NOMO-1 treated with DMSO at 0.1 percent for 48 hours (cell line): ENCODE measurements around the gene AVEN.

Experiments used
- DNase-seq: peaks from one replicate; lab custom pipeline; 2025; ENCODE audit not compliant: unreplicated experiment; lab: John Stamatoyannopoulos, UW

Gene AVEN

GRCh38 chr15:33987444-33987843, 51.6 kb downstream of the AVEN start:
- no peak for DNase-seq

GRCh38 chr15:33985751-33986150, 53.3 kb downstream of the AVEN start:
- no peak for DNase-seq

DNA sequence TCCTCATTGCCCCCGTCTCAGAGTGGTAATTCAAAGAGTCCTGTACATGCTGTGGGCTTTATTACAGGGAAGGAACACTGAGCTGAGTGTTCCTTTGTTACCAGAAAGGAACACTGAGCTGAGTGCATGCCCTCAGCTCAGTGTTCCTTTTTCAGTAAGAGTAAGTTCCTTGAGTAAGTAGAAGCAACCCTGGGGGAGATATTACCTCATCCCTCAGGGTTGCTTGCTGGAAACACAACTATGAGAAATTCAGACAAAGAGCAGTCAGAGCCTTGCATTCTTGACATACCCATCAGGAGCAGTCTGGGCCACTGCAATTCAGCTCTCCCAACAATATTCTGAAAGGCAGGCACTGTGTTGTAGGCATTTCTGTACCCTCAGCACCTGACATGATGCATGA, 53.7 kb downstream of the AVEN start:
- no peak for DNase-seq

GRCh38 chr15:33982516-33982915, 56.5 kb downstream of the AVEN start:
- no peak for DNase-seq

DNA sequence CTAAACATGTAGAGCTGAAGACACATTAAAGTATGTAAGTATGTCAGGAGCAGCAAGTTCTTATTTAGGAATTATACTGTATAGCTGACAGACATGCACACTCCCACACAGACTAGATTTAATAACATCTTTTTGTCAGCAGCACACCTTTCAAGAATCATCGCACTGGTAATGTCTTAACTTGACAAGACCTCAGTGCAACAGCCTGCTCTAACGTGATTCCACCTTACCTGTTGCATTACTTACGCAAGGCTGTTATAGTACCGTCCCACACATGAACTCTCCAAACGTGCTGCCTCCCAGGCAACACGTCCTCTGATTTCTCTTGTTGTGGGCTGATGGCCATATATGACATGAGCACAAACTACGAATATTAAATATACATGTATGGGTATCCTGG, 58.8 kb downstream of the AVEN start:
- DNase-seq, result no peak

DNA sequence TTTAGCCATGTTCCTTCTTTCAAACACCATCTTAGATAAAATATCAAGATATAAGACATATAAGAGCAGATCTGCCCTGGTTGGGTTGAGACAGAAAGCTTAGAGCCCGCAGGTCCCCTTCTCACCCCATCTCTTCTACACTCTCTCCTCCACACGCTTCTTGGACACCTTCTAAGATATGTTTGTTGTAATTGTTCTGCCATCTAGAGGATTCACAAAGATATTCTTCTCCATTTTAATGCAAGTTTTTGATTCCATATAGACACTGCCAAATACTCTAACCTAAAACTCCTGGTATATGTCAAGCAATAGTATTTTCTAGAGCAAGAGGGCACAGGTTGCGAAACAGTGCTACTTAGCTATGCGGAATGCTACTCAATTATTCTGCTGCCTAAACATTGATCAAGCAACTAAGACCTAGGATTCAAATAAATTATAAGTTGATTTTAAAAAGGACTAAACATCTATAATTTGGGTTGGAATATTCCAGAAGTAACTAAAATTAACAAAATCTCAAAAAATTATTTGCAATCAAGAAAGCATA, 63.9 kb downstream of the AVEN start:
- no peak for DNase-seq

DNA sequence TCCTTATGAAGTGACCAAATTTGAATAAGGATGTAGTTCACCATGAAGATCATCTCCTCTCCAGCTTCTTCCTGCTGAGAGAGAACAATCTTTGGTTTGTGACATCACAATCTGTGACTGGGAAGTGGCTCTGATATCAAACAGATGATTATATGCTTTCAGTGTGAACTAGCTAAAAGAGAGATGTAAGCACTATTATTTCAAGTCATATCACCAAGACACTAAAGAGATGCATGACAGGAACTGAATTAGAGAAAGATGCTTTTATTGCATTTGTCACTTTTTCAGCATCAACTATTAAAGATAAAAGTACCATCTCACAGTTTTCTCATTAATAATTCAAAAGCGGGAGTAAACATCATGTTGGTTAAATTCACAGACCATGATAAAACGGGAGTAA, 67.2 kb downstream of the AVEN start:
- no peak for DNase-seq

DNA sequence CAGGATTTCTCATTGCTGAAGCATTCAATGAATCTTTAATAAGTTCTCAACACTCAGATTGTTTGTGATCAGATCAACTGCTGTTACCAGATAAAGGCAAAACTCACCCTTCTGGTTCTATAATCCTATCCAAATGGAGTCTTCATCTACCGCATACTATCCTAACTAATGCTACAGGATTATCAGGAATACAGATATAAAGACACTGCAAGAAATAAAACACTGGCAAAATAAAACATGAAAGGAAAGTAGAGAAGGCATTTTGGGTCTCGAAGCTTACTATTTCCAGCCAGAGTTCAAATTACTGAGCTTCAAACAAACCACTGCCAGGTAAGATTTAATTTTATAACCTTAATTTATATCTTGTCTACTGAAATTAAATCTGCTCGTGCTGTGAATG, 70.2 kb downstream of the AVEN start:
- no peak for DNase-seq

DNA sequence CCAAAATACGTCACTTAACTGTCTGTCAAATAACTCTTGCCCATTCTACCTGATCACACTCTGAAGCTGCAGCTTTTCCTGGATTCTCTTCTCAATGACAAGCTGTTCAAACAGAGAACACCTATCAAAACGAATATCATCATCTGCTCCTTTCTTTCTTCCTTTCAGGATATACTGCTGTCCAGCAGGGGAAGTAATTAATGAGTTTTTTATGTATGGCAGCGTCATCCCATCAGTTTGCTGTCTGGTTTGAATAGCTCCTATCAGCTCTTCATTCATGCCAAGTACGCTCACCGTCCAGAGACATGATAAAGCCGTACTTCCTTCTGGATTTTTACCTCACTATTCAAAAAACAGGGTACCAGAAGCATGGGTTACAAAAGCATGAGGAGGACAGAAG, 70.8 kb downstream of the AVEN start, which contains the start of gene CHRM5:
TSS of gene CHRM5 (plus strand) at position 274 of the 400 bp plus-strand sequence. CDS start 94,221 bp downstream, outside the sequence.
- DNase-seq, result no peak

GRCh38 chr15:33964665-33965040, 74.4 kb downstream of the AVEN start:
- DNase-seq, result no peak

- peak; percentile 37 for DNase-seq
These were observed 75.0 kb downstream of the AVEN start for GRCh38 chr15:33963831-33964664.

DNA sequence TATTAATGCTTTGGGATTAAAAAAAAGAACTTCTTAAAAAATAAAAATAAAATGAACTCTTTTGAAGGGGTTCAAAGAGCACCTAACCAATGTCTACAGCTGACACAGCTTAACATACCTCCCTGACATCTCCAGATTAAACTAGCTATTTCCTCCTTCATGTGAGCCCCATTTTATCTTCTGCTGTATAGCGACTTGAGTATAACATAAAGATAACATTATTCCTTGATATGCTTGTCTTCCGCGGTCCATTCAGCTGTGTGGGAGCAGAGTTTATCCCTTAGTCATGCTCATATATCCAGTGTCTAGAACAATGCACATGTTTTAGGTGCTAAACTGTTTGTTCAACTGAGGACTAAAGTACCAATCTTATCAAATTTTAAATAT, 78.5 kb downstream of the AVEN start:
- DNase-seq, result no peak

DNA sequence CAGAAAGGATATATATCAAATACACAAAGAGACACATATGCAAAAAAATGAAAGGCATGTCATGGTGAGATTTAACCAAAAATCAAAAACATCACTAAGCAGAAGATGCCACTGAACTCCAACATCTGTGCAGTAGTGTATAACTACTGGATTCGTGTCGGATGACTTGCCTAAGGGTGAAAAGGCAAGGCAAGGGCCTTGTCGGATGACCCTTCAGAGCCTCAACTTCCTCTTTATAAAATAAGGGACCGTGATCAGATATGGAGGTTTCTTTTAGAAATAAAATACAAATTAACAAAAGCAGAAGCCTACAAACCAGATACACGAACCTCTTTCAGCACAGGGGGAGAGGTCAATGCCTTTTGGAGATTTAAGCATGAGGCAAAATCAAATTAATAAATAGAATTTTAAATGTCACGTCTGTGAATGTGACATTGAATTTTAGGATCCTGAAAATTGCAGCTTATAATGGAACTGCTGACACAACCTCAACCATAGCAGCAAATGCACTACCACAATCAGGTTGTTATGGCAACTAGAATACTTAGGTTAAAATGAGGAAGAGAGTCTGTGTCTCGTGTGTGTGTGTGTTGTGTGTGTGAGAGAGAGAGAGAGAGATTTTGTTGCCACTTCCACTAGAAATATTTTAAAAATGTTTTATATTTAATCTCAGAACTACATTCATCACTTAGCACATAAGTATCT, 79.0 kb downstream of the AVEN start:
- DNase-seq, result peak; percentile 75

- no peak for DNase-seq
These were observed 82.6 kb downstream of the AVEN start for GRCh38 chr15:33956397-33956796.

DNA sequence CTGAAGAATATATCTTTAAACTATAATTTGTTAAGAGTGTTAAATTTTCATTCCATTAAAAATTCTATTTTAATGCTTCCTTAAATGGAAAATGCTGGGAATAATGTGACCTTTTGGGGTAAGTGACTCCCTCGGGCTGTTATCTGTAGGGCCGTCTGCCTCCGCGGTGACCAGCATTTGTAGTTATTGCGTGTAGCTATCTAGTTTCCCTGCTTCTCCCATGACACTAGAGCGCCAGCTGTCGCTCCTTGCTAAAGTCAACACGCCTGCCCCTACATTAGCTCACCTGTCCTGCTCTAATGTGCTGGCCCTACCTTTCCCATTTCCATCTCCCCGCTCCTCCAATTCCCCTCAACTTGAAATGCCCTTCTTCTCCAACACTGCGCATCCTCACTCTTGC, 83.1 kb downstream of the AVEN start:
- DNase-seq, result no peak

DNA sequence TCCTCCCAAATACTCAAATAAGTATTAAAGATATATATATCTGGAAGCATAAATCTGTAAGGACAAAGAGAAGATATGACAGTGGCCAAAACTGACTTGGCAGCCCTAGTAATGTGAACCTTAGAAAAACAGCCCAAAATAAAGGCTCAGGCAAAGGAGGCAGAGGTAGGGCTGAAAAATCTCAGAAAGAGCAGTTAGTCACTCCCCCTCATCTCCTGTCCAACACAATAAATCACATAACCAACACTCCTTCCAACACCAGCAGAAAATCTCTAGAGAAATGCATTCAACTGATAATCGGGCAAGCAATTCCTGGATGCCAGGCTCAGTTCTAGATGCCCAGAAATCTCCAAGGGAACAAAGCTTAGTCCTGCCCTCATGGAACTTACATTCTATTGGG, 92.9 kb downstream of the AVEN start:
- DNase-seq, result no peak

DNA sequence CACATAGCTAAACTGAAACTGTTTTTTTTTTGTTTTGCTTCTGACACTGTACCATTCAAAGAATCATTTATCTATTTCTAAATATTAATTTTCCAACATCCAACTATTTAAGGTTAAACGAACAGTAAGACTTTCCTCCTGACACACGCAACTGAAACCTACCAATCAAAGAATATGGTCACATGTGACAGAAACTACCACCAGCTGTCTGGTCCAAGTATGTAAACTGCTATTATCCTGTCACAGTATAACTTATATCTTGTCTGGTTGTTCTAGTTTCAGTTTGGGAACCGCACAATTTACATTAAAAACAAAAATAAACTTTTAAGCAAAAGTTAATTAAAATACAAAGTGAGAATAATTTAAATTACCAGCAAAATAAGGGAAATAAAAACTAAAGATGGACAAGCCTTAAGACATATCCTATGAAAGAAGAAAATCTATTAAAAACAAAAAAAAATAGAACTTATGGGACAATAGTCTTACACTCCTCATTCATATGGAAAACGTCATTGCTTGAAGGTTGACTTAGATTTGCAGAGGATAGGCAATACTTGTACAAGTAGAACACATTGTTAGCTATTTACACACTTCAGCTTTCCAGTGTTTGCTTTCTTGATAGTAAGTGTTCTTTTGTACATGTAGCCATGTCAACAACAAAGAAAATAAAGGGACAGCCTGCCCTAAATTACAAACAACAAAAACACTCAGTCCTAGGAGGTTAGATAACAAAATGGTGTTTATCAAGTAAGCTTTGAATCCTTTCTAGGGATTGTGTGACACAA, 97.5 kb downstream of the AVEN start:
- no peak for DNase-seq

GRCh38 chr15:33934921-33935320, 104.1 kb downstream of the AVEN start:
- DNase-seq, result no peak

DNA sequence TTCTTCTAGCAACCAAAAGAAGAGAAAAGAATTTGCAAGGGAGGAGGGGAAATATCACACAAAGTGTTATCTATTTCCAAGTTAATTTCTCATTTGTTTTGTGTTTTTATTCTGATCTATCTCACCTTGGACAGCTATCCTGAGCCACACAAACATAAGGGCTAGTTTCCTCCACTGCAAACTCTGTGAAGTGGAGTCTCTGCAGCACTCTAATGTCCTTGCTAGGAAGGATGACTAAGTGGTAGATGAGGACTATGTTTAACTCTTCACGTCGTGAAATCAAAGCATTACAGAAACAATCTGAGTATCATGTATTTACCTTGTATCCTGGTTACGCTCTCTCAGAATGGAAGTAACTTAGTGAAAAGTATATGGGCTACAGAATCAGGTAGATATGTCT, 104.6 kb downstream of the AVEN start:
- DNase-seq, result no peak

DNA sequence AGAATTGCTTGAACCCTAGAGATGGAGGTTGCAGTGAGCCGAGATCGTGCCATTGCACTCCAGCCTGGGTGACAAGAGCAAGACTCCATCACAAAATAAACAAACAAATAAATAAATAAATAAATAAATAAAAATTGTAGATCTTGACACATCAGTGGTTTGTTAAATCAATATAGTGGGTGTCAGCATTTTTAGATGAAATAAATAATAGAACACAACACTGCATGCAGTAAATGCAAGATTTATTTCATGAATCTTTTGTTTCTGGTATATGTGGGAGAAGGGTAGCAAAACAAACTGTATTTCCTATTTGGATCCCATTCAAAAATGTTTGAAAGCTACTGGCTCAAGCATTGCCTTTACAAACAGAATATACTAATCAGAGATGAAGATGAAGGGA, 106.3 kb downstream of the AVEN start:
- DNase-seq, result no peak

DNA sequence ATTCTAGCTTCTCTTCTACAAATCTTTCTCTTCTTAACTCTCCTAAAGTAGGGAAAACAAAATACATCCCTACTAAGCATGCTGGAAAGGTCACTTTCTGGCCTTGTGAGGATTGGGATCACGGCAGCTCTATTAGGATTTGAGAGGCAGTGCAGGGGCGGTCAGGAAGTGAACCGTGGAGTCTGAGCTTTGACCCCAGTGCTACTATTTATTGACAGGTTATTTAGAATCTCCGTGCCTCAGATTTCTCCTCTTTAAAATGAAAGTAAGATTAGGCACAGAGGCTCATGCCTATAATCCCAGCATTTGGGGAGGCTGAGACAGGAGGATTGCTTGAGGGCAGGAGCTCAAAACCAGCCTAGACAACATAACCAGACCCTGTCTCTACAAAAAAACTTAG, 112.7 kb downstream of the AVEN start:
- DNase-seq, result no peak
